HEK293T (cell line): ENCODE results near the gene SERPINI1.

Source experiments
- BHLHE40 ChIP-seq: fragments of 450-650 bp; IDR thresholded peaks from 2 replicates; pipeline ENCODE4 v1.6.1; 2016; ENCODE audit warnings: mild to moderate bottlenecking, moderate library complexity, borderline replicate concordance
- ELF4 ChIP-seq: fragments of 450-650 bp; IDR thresholded peaks from 2 replicates; pipeline ENCODE4 v1.6.1; 2017; ENCODE audit warnings: antibody characterized with exemption
- FOXK2 ChIP-seq: fragments of 450-650 bp; IDR thresholded peaks from 2 replicates; pipeline ENCODE4 v1.6.1; 2016; ENCODE audit warnings: mild to moderate bottlenecking
- FOXM1 ChIP-seq: fragments of 450-650 bp; IDR thresholded peaks from 2 replicates; pipeline ENCODE4 v1.6.1; 2017; ENCODE audit warnings: mild to moderate bottlenecking, borderline replicate concordance
- HDGF ChIP-seq: fragments of 450-650 bp; IDR thresholded peaks from 2 replicates; pipeline ENCODE4 v1.6.1; 2017; ENCODE audit warnings: antibody characterized with exemption, borderline replicate concordance
- L3MBTL2 ChIP-seq: fragments of 450-650 bp; conservative IDR thresholded peaks from 2 replicates; pipeline ENCODE4 v1.6.1; 2016; ENCODE audit warnings: mild to moderate bottlenecking
- PKNOX1 ChIP-seq: fragments of 450-650 bp; IDR thresholded peaks from 2 replicates; pipeline ENCODE4 v1.6.1; 2016
- SP1 ChIP-seq: fragments of 450-650 bp; IDR thresholded peaks from 2 replicates; pipeline ENCODE4 v1.6.1; 2017
- TARDBP ChIP-seq: fragments of 450-650 bp; IDR thresholded peaks from 2 replicates; pipeline ENCODE4 v1.6.1; 2016
- ZNF384 ChIP-seq: fragments of 450-650 bp; IDR thresholded peaks from 2 replicates; pipeline ENCODE4 v1.6.1; 2016

GRCh38 chr3:167735233-167736138 is at the start of gene SERPINI1:
- TF ChIP-seq L3MBTL2 (no peak), ELF4 (no peak), PKNOX1 (no peak), HDGF (no peak), BHLHE40 (no peak), ZNF384 (no peak), TARDBP (no peak), FOXK2 (no peak), FOXM1 (no peak), SP1 (no peak)
